Mucosa of gallbladder (tissue), 1 donor: ENCODE data around the gene TLX3. TPM values are rescaled to one million over a fixed set of nuclear protein-coding genes. Genes with fewer than 3 reads are reported as not detected.
"Not testable (repeated sequence)": the region's sequence is repeated elsewhere in the genome, so short reads cannot be mapped to it uniquely, and the experiment has no call there.

Experiments used
- DNase-seq: peaks from one replicate; pipeline ENCODE4 v3.0.0-alpha.2; 2020; ENCODE audit warnings: low spot score
- total RNA-seq: library from RNA; stranded (reverse); gene quantifications from one replicate; pipeline ENCODE4 v1.2.1, GENCODE V29; 2021
- donor health status: DM: no; HTN: no; CAD: no.

Gene TLX3
- total RNA-seq, 1 donor from 2014 or later = not detected

DNA sequence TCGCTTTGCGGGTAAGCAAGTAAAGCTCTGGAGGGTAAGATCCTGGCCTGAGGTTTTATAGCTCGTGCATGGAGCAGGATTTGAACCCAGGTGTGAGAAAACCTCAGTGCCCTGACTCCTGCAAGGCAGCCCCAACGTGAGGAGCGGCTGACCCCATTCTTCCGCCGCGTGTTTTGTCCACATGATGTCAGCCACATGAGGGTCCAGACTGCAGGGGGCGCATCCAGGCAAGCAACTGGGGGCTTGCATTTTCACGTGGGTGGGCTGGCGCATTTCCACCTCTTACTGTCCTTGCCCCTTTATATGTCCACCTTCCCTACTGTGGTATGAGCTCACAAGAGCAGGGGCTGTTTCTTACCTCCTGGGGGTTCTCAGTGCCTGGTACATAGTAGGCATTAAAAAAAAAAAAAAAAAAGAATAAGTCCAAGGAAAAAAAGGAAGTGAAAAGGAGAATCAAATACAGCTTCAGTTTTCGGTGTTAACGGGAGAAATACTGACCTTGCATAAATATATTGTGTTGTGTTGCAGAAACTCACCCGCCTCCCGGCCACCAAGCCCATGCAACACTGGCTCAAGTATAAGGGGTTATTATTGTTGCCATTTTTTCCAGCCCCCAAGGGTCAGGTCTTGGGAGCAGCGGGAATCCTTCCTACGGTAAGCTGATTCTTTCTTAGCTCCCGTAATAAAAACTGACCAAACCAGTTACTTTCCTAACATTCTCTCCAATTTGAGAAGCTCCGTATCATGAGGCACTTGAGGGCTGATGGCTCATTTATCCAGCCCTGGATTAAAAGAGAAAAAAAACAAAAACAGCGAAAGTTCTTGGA lies 15.0 kb downstream of the TLX3 start:
- no peak for DNase-seq

DNA sequence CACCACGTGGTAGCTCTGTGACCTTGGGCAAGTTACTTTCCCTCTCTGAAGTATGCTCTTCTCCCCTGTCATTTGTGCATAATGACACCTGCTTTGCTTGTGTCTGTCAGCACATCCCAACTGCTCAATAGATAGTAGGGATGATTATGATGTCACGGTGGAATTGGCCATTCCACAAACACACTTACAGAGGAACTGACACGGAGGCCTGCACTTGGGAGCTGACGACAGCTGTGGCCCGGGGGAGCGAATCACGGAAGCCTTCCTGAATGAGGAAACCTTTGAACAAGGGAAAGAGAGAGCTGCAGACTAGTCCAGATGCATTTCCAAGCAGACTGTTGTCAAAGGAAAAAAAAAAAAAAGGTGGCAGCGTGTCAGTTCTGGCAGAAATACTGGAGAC lies 21.0 kb downstream of the TLX3 start:
- no peak for DNase-seq

DNA sequence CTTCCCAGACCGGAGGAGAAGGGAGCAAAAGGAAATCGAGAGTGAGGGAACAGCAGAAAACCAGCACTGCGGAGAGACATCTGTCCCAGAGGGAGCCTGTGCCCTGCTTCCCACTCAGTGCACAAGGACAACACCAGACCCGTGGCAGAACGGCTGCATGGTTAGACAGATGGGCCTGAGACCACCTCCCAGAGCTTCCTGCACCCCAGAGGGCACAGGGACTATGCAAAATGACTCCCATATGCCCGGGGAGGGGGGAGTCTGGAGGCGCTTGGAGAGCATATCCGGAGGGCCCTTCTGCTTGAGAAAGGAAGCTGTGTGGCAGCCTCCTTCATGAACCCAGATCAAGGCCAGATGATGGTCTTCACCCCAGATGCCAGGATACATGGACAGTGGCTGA lies 26.6 kb downstream of the TLX3 start:
- DNase-seq = no peak

DNA sequence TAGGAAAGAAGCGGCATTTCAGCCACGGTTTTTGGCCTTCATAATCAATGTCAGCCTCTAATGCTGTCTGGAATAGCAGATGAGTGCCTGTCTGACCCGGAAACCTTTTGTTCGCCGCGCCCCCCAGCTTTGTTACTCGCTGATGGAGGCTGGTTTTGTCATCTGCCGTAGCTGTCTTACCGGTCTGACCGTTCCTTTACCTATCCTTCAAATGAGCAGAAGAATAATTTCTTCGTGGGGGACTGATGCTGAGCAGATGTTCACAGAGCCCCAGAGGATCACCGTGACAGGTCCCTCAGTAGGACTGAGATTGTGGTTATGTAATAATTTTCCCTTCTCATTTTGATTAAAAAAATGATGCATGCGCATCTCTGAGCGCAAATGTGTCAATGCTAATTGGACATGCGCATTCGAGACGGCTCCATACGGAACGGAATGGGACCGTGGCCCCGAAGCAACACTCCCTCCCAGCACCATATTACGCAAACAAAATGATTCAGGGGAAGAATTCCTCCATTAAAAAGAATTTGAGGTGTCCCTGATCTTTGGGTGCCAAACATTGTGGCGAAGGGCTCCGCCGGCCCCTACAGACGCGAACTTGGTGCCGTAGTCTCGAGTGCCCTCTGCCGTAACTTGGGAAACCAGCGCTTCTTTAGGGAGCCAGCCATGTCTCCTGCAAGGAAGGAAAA lies 27.6 kb downstream of the TLX3 start:
- DNase-seq = peak; percentile 32

DNA sequence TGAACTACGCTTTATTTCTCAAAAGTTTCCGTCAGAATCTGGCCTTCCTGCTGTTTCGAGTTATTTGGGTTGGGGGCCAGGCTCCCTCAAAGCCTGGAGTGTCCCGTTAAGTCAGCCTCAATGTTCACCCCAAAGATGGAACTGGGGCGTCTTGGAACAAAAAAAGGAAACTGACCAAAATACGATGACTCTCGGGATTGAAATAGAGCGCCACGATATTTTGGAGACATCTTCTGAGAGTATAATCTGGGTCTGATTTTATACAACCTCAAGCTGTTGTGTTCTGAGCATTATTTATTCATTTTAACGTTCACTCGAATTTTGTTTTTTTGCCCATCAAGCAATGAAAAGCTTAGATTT lies 28.1 kb downstream of the TLX3 start:
- DNase-seq = no peak

DNA sequence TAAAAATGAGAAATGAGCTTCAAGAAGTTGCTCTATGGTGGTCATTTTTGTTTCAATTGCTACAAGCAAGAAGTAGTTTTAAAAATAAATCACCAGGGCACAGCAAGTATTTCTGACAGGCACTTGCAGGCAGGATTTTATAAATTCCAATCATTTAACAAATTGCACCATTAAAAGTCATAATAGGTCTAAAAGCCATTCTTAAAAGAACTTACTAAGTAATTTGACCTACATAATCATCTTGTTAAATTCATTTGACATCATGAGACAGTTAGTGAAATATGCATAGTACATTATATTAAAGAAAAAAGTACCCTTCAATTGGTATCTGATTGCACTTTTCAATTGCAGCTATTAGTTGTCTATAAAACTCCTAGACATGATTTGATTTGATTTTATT lies 31.0 kb downstream of the TLX3 start:
- DNase-seq = no peak

DNA sequence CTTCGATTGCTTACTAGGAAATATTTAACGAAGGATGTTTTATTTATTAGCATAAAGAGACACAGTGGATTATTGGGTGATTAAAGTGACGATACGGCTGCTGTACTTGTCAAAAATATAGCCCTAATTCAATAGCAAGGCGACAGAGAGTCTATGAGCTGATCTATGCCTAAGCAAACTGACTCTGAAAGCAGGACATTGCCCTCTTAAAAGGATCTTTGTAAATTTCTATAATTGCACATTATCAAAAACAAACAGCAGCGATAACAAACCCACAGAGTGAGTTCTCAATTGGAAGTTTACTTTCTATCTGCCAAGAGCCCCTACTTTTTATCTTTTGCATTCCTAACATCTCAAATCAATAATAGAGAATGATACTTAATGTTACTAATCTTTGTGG lies 31.4 kb downstream of the TLX3 start:
- DNase-seq = no peak

DNA sequence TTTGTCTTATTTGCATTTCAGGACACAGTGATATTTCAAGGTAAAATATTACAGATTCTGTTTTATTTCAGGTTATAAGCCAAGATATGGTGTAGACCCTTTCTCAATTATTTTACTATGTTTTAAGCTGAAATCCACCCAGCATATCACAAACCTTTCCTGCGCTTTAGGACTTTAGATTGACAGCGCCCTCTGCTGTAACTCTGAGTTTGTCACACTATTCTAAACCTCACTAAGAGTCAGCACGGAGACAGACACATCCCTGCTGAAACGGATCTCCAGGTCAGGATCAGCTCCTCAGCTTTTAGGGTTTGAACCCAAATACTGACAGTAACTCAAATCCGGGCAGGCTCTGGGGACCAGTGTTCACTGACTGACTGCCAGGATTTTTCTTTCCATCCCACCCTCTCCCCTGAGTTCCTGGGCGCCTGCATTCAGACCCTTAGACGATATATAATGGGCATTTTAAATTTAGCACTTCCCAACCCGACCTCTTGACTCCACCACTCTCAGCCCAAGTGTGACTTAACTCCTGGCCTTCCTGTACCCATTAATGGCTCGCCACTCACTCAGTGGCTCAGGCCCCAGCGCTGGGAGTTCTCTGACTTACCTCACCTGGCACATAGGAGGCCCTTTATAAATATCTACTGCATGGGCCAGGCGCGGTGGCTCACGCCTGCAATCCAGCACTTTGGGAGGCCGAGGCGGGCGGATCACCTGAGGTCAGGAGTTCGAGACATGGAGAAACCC lies 33.5 kb downstream of the TLX3 start:
- peak; percentile 38 for DNase-seq

DNA sequence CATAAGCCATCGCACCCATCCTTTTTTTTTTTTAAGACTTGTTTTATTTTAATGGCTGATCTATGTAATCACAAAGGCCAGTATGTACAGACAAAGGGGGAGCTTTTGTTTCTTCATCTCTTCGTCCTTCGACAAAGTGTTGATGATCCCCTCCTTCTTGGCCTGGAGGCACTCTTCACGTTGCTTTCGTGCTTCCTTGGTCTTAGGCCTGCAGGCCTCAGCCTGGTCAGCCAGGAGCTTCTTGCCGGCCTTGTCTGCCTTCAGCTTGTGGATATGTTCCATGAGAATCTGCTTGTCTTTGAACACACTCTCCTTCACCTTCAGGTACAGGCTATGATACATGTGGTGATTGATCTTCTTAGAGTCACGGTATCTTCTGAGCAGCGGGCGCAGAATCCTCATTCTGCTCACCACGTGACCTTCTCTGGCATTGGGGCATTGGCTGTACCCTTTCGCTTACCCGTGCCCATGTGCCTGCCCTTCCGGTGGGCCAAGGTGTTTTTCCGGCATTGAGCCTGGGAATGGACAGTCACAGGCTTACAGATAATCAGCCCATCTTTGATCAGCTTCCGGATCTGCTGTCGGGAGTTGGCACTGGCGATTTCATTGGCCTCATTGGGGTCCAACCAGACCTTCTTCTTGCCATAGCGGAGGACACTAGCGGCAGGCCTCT lies 36.0 kb downstream of the TLX3 start:
- DNase-seq = no peak

DNA sequence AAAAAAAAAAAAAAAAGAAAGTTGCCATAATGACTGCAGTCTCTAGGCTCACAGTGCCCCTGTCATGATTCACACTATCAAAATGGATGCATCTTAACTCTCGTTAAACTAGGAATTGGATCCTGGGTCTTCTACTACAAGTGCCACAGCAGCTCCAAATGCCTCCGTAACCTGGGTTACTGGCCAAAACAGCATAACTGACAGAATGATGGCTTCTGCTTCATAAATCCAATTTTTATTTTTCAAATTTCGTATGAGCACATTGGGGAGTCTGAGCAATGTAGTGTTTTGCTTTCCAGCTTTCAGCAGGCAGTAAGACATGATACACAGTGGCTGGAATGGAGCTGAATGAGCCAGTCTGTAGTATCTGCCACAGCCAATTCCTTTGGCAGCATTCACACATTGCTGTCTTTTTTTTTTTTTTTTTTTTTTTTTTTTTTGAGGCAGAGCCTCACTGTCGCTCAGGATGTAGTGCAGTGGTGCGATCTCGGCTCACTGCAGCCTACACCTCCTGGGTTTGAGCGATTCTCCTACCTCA lies 42.6 kb downstream of the TLX3 start:
- DNase-seq = no peak

DNA sequence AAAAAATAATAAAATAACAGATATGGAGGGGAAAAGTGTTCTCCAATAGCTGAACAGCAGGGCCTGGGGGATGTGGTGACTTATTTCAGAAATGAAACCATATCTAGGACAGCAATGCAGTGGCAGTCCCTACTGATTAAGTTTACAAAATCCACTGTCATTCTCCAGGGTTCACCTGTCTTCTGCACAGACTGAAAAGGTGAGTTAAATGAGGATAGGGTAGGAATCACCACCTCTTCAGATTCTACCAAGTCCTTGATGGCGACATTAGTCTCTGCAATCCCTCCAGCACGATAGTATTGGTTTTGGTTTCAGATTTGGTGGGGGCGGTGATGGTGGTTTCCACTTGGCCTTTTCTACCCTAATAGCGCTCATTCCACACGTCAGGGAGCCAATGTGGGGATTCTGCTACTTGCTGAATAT lies 46.3 kb downstream of the TLX3 start:
- DNase-seq = no peak

DNA sequence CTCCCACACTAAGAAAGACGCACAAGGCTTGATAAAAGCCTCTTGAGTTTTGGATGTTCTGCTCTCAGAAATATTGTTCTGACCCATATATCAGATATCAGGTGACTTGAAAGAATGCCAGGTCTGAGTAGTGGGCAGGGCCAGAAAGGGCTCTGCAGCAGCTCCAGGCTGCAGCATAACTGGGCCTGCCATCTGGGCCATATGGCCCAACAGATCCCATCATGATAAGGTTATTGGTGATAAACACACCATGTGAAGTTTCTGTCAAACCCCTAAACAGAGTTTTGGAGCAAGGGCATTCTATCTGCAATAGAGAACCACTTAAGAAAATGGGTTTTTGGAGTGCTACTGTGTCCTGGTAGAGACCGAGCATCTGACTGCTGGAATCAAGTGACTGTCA lies 48.8 kb downstream of the TLX3 start:
- no peak for DNase-seq

DNA sequence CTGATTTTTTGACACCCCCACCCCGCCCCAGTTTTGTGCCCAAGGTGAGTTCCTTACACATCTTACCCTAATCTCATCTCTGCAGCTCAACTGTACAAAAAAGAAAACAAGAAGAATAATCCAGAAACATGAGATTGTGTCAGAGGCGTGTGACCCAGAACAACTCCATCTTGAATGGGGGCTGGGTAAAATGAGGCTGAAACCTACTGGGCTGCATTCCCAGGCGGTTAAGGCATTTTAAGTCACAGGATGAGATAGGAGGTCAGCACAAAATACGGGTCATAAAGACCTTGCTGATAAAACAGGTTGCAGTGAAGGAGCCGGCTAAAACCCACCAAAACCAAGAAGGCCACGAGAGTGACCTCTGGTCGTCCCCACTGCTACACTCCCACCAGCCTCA lies 52.1 kb downstream of the TLX3 start:
- DNase-seq = not testable (repeated sequence)

Other genes starting within 250 kb of the TLX3 start
- 666 TPM for gene NPM1, start 78.6 kb downstream of the TLX3 start, total RNA-seq
- 0.63 TPM for gene FGF18, start 110.4 kb downstream of the TLX3 start, total RNA-seq